Fibroblast of peridontal ligament (primary cell): Measurements from ENCODE around the gene CCDC134.
"Not testable (repeated sequence)": the region's sequence is repeated elsewhere in the genome, so short reads cannot be mapped to it uniquely, and the experiment has no call there.

ENCODE experiments used
- DNase-seq: peaks from one replicate; pipeline ENCODE4 v3.0.0-alpha.2; 2010; ENCODE audit errors: extremely low read depth

CCDC134 gene

GRCh38 chr22:41822317-41823057, 22.0 kb downstream of the CCDC134 start:
- peak; percentile 66 for DNase-seq

- DNase-seq: no peak
These were observed 23.3 kb downstream of the CCDC134 start for GRCh38 chr22:41823797-41824196.

- DNase-seq: no peak
These were observed 24.9 kb downstream of the CCDC134 start for GRCh38 chr22:41825376-41825775.

- DNase-seq: no peak
These were observed 25.5 kb downstream of the CCDC134 start for GRCh38 chr22:41826021-41826420.

- no peak for DNase-seq
These were observed 26.2 kb downstream of the CCDC134 start for GRCh38 chr22:41826430-41827383.

- no peak for DNase-seq
These were observed 27.2 kb downstream of the CCDC134 start for GRCh38 chr22:41827671-41828070.

- DNase-seq: no peak
These were observed 28.0 kb downstream of the CCDC134 start for GRCh38 chr22:41828516-41828915.

- no peak for DNase-seq
These were observed 29.7 kb downstream of the CCDC134 start for GRCh38 chr22:41830174-41830573.

GRCh38 chr22:41831383-41831782, 30.9 kb downstream of the CCDC134 start:
- DNase-seq: peak; percentile 22

- DNase-seq: peak; percentile 45
These were observed 31.5 kb downstream of the CCDC134 start for GRCh38 chr22:41831828-41832552.

- DNase-seq: peak; percentile 99
These were observed 32.3 kb downstream of the CCDC134 start, which contains the start of gene SREBF2 for GRCh38 chr22:41832553-41833368. Gene SREBF2, plus strand, starts transcription at chr22:41833105. Its CDS starts 166 bp downstream, at chr22:41833271.

GRCh38 chr22:41833369-41834004, 33.0 kb downstream of the CCDC134 start:
- DNase-seq: peak; percentile 12

- no peak for DNase-seq
These were observed 33.8 kb downstream of the CCDC134 start for GRCh38 chr22:41834005-41834944.

GRCh38 chr22:41835462-41835861, 35.0 kb downstream of the CCDC134 start:
- DNase-seq: not testable (repeated sequence)

- DNase-seq: no peak
These were observed 36.1 kb downstream of the CCDC134 start for GRCh38 chr22:41836551-41836950.

GRCh38 chr22:41838842-41839618, 38.6 kb downstream of the CCDC134 start:
- no peak for DNase-seq

GRCh38 chr22:41840216-41840615, 39.7 kb downstream of the CCDC134 start:
- no peak for DNase-seq

GRCh38 chr22:41841085-41841712, 40.7 kb downstream of the CCDC134 start:
- no peak for DNase-seq
